Stimulated activated CD4-positive, alpha-beta T cell treated with anti-CD3 and anti-CD28 coated beads, Interleukin-1b, Interleukin-23, amount 100 ng/mL, for 1 hour (primary cell): Measurements from ENCODE around the gene TMEM120B.
"Not testable (repeated sequence)": the region's sequence is repeated elsewhere in the genome, so short reads cannot be mapped to it uniquely, and the experiment has no call there.

Source experiments
- DNase-seq, 2 donors: peaks; one replicate each; pipeline ENCODE4 v3.0.0-alpha.2; 2020; ENCODE audit warnings: low read depth in 2 of 2

Gene TMEM120B

DNA sequence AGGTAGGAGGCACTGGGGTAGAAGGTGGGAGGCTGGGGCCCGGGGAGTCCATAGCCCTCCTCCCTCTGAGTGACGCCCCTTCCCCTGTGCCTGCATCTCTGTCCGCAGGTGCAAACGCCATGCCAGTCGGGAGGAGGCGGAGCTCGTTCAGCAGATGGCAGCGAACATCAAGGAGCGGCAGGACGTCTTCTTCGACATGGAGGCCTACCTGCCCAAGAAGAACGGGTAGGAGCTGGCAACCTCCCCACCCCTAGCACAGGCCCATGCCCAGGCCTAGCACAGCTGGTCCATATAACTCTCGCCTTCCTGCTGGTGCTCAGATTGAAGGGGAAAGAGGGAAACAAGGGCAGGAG is 35.6 kb downstream of the TMEM120B start:
- DNase-seq = no peak

- DNase-seq = no peak
Measured at GRCh38 chr12:121748571-121749265, 36.2 kb downstream of the TMEM120B start.

- DNase-seq = no peak
Measured at GRCh38 chr12:121749267-121749666, 36.7 kb downstream of the TMEM120B start.

- no peak for DNase-seq
Measured at GRCh38 chr12:121750507-121750955, 38.0 kb downstream of the TMEM120B start.

DNA sequence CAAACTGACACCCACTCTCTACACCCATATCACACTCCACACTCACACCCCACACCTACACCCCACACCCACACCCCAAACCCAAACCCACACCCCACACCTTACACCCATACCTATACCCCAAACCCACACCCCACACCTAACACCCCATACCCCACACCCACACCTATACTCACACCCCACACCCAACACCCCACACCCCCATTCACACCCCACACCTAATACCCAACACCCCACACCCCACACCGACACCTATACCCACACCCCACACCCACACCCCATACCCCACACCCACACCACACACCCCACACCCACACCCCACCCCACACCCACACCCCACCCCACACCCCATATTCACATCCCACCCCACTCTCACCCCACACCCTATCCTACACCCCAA is 38.5 kb downstream of the TMEM120B start:
- no peak for DNase-seq

DNA sequence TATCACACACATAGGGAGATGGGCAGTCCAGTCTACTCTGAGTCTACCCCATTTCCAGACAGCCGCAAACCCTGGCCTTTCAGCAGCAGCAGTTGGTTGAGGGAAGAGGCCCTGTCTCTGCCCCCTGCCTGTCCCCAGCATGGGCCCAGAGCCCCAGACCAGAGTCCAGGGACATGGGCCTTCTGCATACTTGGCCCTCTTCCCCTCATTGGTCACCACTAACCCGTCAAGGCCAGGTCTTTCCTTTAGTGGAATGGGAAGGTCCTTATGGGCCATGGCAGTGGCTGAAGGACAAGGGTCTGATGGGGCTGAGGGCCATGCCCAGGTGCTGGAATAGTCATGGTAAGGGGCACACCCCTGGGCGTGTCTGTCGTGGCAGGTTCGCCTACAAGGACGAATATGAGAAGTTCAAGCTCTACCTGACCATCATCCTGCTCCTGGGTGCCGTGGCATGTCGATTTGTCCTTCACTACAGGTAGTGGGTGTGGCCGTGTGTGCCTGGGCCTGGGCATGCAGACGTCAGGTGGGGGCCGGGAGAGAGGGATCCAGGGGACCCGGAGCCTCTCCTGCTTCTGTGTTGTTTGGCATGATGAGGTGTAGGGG is 39.3 kb downstream of the TMEM120B start:
- no peak for DNase-seq

GRCh38 chr12:121753844-121754264 is 41.3 kb downstream of the TMEM120B start:
- no peak for DNase-seq

DNA sequence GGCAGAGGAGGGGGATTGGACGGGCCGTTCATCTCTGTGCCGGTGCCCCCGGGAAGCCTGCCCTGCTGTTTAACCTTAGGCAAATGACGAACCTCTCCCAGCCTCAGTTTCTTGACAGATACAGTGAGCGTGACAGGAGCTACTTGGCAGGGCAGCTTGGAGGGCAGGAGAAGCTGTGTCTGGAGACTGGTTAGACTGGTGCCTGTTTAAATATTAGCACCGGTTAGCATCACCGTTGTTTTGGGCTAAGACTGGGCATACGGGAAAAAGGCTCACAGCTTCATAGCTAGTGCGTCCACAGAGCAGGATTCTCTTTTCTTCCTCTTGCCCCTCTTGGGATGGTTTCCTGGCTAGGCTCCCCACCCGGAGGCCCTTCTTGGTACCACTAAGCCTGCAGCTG is 42.3 kb downstream of the TMEM120B start:
- DNase-seq = no peak

DNA sequence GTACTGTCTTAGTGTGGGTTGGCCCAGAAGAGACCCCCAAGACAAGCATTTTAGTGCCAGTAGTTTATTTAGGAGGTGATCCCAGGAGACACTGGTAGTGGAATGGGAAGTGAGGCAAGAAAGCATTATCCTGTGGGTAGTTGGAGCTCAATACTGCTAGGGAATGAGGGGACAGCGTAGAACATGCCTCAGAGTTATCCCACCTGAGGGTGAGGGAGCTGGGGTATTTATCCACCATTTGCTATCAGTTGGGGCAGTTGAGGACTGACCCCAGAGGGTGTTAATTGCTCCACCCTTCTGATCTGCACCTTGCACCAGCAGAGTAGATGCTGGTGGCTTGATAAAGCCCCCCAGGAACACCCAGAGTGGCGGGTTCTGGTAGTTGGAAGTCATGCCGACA is 43.0 kb downstream of the TMEM120B start:
- DNase-seq = no peak

- not testable (repeated sequence) for DNase-seq
Measured at GRCh38 chr12:121758536-121758935, 46.0 kb downstream of the TMEM120B start.

GRCh38 chr12:121762269-121762668 is 49.7 kb downstream of the TMEM120B start:
- DNase-seq = no peak

GRCh38 chr12:121764808-121765207 is 52.3 kb downstream of the TMEM120B start:
- DNase-seq = no peak

DNA sequence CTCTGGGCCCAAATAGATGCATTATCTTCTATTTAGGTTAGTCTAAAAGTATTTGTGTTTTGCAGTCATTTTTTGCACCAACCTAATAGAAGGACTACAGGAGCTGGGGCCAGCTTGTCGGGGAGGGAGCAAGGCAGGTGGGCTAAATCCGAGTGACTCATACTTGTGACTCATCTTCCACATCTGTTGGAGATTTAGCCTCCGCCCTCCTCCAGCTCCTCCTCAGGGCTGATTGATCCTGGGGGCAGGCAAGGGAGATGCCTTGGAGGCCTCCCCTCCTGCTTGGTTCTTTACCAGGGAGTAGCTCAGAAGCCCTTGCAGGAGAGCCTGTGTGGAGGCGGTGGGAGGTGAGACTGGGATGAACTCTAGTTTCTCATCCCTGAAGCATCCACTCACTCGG is 53.0 kb downstream of the TMEM120B start:
- DNase-seq = no peak

- no peak for DNase-seq
Measured at GRCh38 chr12:121766290-121767039, 53.9 kb downstream of the TMEM120B start.

DNA sequence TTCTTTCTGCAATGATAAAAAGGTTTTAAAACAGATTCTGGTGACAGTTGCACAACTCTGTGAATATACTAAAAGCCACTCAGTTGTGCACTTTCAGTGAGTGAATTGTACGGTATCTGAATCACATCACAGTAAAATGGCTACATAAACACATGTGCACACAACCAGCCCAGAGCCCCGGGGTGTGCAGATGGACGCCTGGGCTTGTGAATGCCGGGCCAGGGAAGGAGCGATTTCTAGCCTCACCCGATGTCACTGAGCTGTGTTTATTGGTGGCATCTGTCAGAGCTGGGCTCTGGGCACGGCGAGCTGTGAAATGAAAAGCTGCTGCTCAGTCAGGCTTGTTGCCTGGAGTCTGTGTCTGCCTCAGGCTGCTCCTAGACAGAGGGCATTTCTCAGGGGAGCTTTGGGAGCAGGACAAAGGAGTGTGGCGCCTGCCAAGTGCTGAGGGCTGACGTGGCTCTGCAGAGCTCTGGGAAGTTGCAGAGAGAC is 55.0 kb downstream of the TMEM120B start:
- no peak for DNase-seq

- no peak for DNase-seq
Measured at GRCh38 chr12:121769297-121769830, 56.8 kb downstream of the TMEM120B start.

DNA sequence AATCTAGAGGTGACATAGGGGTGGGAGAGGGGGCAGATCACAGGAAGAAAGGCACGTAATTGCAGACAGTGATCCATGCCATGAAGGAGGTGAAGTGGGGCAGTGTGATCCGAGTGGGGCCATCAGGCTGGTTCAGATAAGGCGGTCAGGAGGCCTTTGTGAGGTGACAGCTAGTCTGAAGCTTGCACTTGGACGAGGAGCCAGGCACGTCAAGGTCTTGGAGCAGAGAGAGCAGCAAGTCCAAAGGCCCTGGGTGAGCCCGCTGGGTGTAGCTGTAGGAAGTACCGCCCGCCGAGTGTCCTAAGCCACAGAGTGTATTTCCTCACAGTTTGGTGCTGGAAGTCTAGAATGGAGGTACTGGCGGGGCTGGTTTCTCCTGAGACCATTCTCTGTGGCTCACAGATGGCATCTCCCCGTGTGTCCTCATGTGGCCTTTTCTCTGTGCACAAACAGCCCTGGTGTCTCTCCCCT is 57.3 kb downstream of the TMEM120B start:
- no peak for DNase-seq

GRCh38 chr12:121770388-121770787 is 57.8 kb downstream of the TMEM120B start:
- DNase-seq = no peak

DNA sequence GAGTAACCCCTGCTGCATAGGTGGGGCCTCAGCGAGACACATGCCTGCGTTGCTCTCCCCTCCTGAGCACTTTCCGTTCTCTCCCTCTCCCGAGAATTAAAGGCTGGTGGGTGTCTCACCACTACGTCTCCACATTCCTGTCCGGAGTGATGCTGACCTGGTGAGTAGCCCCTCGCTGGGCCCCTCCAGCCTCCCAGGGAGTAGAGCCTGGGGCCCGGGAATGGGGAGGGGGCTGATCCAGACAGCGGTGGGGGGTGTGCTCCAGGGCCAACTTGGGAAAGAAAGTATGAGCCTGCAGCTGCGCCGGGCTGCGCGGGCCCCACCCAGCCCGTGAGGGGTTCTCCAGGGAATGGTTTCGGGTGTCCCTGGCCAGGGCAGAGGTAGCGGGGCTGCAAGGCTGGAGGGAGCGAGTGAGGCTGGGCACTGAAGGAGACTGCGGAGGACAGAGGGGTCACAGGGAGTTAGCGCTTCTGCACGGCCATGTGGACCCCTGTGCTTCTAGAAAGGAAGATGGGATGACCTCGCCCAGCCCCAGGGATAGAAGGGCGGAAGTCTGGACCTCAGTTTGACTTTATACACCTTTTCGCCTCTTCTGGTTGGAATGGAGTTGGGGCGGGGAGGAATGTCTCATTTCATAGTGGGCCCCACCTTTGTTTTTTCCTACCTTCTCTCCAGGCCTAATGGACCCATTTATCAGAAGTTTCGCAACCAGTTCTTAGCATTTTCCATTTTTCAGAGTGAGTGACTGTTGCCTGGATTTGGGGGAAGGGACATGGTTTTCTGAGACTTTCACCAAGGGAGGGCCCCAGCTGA is 58.5 kb downstream of the TMEM120B start:
- no peak for DNase-seq

GRCh38 chr12:121773011-121773777 is 60.6 kb downstream of the TMEM120B start:
- no peak for DNase-seq
